Parathyroid adenoma (tissue), 2 donors: ENCODE results near the gene ETV3.
A peak's percentile ranks its signal among the peaks of the same experiment; 100 is the strongest.

ENCODE experiments used
- H2AFZ ChIP-seq: fragments of 300-600 bp; sonication (generic); one replicate; pipeline ENCODE4 v1.7.0; 2017; ENCODE audit warnings: antibody characterized with exemption, mild to moderate bottlenecking
- H3K27ac ChIP-seq: fragments of 300-600 bp; sonication (generic); one replicate; pipeline ENCODE4 v1.7.0; 2017
- H3K27me3 ChIP-seq: fragments of 300-600 bp; sonication (generic); one replicate; pipeline ENCODE4 v1.7.0; 2017; ENCODE audit warnings: low read length; ENCODE audit not compliant: control insufficient read depth, insufficient read depth
- H3K36me3 ChIP-seq: fragments of 300-600 bp; sonication (generic); one replicate; pipeline ENCODE4 v1.7.0; 2017; ENCODE audit warnings: low read length; ENCODE audit not compliant: control insufficient read depth, insufficient read depth
- H3K4me1 ChIP-seq: fragments of 300-600 bp; sonication (generic); one replicate; pipeline ENCODE4 v1.7.0; 2017; ENCODE audit warnings: control low read depth
- H3K4me2 ChIP-seq: fragments of 300-600 bp; sonication (generic); one replicate; pipeline ENCODE4 v1.7.0; 2017; ENCODE audit warnings: low read length
- H3K4me3 ChIP-seq: fragments of 300-600 bp; sonication (generic); one replicate; pipeline ENCODE4 v1.7.0; 2017; ENCODE audit warnings: low read depth, low read length
- H3K79me2 ChIP-seq: fragments of 300-600 bp; sonication (generic); one replicate; pipeline ENCODE4 v1.7.0; 2017; ENCODE audit warnings: control low read depth
- H3K9ac ChIP-seq: fragments of 300-600 bp; sonication (generic); one replicate; pipeline ENCODE4 v1.7.0; 2017; ENCODE audit warnings: mild to moderate bottlenecking
- H3K9me3 ChIP-seq: fragments of 300-600 bp; sonication (generic); one replicate; pipeline ENCODE4 v1.7.0; 2017; ENCODE audit warnings: low read length; ENCODE audit not compliant: control insufficient read depth
- CTCF ChIP-seq: fragments of 300-600 bp; sonication (generic); IDR thresholded peaks from one replicate; pipeline ENCODE4 v1.7.0; 2017; ENCODE audit warnings: antibody characterized with exemption, mild to moderate bottlenecking
- donor health status: primary hyperparathyroidism.

Gene ETV3

GRCh38 chr1:157151073-157151472 lies 12.9 kb upstream of the ETV3 start:
- Histone ChIP-seq H3K4me3 (no peak overlapping the region), H3K9me3 (no peaks in the 10 kb centered on the region), H3K36me3 (no peaks in the 10 kb centered on the region), H3K4me2 (no peak overlapping the region), H3K27me3 (no peaks in the 10 kb centered on the region), H3K27ac (no peak overlapping the region), H3K79me2 (no peaks in the 10 kb centered on the region), H2AFZ (no peak overlapping the region), H3K9ac (no peak overlapping the region), H3K4me1 (peaks cover 2% of the 10 kb centered on the region)
- TF ChIP-seq CTCF: no peak

DNA sequence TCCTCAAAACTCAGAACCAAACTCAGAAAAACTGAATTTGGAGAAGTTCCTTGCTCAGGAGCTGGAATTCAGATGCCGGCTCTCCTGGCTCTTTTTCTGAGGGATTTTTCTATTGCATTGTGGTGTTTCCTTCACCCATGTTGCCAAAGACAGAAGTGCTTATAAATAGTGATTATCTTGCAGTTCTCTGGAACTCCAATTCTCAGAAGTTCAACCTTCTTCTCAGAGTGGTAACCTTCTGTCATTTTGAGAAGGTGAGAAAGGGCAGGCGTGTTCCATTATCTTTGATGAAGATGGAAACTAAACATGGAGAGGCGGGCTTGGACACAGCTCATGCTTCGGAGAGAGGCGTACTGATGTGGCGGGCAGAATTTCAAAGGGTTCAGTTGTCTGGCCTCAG lies 12.4 kb upstream of the ETV3 start:
- Histone ChIP-seq H3K9ac (no peak overlapping the region), H2AFZ (no peak overlapping the region), H3K4me1 (peaks cover 2% of the 10 kb centered on the region), H3K4me2 (no peak overlapping the region), H3K79me2 (no peaks in the 10 kb centered on the region), H3K9me3 (no peaks in the 10 kb centered on the region), H3K4me3 (no peak overlapping the region), H3K36me3 (no peaks in the 10 kb centered on the region), H3K27me3 (no peaks in the 10 kb centered on the region), H3K27ac (no peak overlapping the region)
- TF ChIP-seq CTCF: no peak

GRCh38 chr1:157147906-157148700 lies 9.9 kb upstream of the ETV3 start:
- Histone ChIP-seq H2AFZ (peak overlapping the region; percentile 62), H3K79me2 (no peaks in the 10 kb centered on the region), H3K4me2 (no peak overlapping the region), H3K27me3 (no peaks in the 10 kb centered on the region), H3K4me3 (no peak overlapping the region), H3K4me1 (no peaks in the 10 kb centered on the region), H3K9me3 (no peaks in the 10 kb centered on the region), H3K9ac (no peak overlapping the region), H3K36me3 (no peaks in the 10 kb centered on the region), H3K27ac (peak overlapping the region; percentile 39)
- no peak for TF ChIP-seq CTCF

DNA sequence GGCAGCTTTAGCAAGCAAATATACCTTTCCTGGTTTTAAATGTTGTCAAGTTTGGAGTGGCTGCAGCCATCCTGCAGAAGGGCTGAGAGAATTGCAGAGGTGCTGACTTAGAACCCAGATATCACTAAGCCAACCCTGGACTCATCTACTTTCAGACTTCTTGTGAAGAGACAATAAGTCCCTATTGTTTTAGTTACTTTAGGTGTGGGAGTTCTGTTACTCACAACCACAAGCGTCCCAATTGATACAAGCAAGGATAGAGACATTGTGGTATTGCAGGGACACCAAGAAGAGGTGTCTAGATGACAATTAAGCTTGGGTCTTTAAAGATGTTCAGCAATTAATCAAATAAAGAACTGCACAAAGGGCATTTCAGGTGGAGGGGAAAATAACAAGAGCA lies 8.8 kb upstream of the ETV3 start:
- no peaks in the 10 kb centered on the region for H3K4me1 ChIP-seq
- TF ChIP-seq CTCF: no peak
- H3K9ac ChIP-seq: no peak overlapping the region
- H3K4me3 ChIP-seq: no peak overlapping the region
- H3K27me3 ChIP-seq: no peaks in the 10 kb centered on the region
- no peak overlapping the region for H2AFZ ChIP-seq
- no peak overlapping the region for H3K4me2 ChIP-seq
- H3K79me2 ChIP-seq: no peaks in the 10 kb centered on the region
- H3K9me3 ChIP-seq: no peaks in the 10 kb centered on the region
- no peak overlapping the region for H3K27ac ChIP-seq
- no peaks in the 10 kb centered on the region for H3K36me3 ChIP-seq

DNA sequence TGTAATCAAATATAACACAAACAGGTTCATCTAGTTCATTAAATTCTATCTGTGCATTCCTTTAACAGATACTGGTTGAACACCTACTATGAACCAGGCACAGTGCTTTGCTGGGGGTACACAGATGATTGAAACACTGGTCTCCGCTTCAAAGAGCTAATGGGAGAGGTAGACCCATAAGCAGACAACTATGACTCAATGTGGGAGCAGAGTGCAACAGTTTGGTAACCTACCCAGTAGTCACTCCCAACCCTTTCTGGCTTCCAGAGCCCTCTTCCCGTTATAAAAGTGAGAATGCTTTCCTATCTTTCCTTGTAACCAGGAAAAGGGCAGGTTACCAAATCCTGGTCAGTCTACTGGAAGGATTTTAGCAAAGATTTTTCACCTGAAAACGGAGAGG lies 8.0 kb upstream of the ETV3 start:
- no peaks in the 10 kb centered on the region for H3K9me3 ChIP-seq
- no peak overlapping the region for H3K4me3 ChIP-seq
- no peak overlapping the region for H3K4me2 ChIP-seq
- no peak overlapping the region for H2AFZ ChIP-seq
- H3K27me3 ChIP-seq: no peaks in the 10 kb centered on the region
- H3K27ac ChIP-seq: no peak overlapping the region
- no peaks in the 10 kb centered on the region for H3K79me2 ChIP-seq
- no peaks in the 10 kb centered on the region for H3K4me1 ChIP-seq
- TF ChIP-seq CTCF: no peak
- H3K9ac ChIP-seq: no peak overlapping the region
- H3K36me3 ChIP-seq: no peaks in the 10 kb centered on the region
